ENCODE measurements around the gene RAB26.
A peak's percentile ranks its signal among the peaks of the same experiment; 100 is the strongest.

The RAB26 gene

DNA sequence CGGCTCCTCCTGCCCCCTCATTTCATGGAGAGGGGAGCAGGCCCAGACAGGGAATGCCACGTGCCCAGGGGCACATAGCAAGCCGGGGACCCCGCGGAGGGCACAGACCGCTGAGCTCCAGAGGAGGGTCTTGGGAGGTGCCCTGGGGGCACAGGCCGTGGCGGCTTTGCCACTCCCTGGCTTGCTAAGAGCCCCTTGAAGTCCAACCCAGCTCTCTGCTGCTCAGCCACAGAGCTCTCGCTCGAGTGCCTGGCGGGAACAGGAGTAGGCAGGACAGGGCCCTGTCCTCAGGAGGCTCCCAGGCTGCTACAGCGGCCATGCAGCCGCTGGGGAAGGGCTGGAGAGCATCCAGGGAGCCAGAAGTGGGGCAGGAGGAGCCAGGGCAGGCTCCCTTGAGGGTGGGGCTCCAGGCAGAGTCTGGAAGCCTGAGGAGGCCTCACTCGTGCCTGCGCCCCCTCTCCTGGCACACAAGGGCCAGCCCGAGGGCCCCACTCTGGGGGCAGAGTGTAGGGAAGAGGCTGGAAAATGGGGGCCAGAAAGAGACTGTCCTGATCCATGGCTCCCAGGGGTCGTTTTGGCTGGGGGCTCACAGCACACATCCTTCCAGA is 4.4 kb upstream of the RAB26 start:
- DNase-seq (ENCODE audit: low spot score): no peak

DNA sequence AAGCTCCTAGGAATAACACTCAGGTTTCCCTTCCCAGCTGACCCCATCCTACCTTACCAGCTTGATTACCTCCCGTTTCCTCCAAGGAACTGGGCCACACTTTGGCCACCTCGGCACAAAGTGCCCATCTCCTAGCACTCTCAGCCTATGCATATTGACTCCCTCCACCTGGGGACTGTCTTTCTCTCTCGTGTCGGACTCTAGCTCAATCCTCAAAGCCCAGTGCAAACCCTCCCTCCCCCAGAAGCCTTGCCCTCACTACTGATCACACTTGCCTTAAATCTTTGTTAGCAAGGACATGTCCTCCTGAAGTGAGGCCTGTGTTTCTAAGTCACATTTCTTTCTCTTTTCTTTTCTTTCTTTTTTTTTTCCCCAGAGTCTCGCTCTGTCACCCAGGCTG is 2.6 kb upstream of the RAB26 start:
- no peak for DNase-seq (ENCODE audit: low spot score)

DNA sequence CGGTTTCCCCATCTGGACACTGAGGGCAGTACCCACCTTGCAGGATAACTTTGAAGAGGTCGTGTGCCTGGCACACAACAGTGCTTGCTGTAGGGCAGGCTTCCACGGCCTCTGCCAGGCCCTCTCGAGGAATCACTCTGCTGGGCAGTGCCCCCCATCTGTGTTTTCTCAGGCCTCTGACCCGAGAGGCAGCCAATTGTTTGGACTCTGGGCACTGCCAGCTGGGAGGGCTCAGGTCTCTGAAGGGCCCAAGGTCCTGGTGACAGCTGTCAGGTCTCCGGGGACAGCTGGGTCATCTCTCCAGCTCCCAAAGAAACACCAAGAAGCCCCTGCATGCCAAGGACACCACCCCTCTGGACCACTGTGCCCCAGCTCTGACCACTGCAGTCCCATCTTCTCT is 1.0 kb upstream of the RAB26 start:
- no peak for DNase-seq (ENCODE audit: low spot score)

DNA sequence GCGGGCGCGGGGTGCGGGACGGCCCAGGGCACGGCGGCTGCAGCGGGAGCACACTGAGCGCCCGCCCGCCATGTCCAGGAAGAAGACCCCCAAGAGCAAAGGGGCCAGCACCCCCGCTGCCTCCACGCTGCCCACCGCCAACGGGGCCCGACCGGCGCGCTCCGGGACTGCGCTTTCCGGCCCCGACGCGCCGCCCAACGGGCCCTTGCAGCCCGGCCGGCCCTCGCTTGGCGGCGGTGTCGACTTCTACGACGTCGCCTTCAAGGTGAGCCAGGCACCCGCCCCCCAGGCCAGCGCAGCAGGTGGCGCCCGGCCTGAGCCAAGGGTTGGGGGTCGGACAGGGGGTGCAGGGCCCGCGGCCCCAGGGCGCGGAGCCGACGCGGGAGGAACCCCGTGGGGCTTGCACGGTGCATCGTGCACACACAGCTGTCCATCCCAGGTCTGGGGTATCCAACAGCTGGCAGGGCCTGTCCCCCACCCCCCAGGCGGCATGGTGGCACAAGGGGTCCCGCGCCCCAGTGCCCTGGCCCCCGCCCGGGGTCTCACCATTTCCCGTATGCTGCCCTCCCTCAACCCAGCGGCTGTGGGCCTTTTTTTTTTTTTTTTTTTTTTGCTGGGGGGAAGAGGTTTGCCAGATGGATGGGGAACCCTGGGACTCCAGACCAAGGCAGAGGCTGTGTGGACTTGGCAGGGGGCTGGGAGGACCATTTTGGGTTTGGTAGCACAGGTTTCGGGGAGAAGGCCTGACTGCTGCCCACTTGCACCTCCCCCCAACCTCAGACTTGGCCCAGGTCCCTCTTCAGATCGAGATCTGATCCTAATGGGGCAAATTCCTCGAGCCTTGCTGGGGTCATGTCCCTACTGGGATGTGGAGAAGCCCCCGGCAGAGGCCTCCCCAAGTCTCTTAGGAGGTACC is 547 bp downstream of the RAB26 start:
- DNase-seq (ENCODE audit: low spot score): peak; percentile 42

DNA sequence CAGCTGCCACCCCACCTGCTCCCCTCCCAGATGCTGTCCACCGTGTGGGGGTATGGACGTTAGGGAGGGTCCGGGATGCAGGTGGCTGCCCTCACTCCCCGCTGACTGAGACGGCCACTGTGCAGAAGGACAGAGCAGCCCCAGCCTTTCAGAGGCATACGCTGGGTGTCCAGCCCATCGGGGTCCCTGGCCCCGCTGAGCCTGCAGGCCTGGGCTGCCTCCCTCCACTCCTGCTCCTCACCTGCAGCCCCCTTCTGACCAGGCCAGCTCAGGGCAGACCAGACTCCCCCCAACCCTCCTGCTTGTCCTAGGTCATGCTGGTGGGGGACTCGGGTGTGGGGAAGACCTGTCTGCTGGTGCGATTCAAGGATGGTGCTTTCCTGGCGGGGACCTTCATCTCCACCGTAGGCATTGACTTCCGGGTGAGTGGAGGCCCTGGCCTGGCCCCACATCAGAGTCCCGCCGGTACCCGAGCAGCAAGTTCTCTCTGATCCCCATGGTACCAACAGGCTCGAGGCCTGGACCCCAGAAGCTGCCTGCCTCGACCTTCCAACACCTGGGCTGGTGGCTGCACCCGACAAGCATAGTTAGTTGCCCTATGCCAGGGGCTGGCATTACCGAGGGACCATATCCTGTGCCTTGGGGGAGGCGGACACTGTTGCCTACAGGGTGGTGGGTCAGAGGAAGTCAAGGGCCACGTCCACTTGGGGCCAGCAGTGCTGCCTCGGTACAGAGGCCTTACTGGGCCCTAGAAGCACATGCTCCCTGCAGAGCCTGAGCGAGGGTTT is 1.4 kb downstream of the RAB26 start:
- DNase-seq (ENCODE audit: low spot score): peak; percentile 22

DNA sequence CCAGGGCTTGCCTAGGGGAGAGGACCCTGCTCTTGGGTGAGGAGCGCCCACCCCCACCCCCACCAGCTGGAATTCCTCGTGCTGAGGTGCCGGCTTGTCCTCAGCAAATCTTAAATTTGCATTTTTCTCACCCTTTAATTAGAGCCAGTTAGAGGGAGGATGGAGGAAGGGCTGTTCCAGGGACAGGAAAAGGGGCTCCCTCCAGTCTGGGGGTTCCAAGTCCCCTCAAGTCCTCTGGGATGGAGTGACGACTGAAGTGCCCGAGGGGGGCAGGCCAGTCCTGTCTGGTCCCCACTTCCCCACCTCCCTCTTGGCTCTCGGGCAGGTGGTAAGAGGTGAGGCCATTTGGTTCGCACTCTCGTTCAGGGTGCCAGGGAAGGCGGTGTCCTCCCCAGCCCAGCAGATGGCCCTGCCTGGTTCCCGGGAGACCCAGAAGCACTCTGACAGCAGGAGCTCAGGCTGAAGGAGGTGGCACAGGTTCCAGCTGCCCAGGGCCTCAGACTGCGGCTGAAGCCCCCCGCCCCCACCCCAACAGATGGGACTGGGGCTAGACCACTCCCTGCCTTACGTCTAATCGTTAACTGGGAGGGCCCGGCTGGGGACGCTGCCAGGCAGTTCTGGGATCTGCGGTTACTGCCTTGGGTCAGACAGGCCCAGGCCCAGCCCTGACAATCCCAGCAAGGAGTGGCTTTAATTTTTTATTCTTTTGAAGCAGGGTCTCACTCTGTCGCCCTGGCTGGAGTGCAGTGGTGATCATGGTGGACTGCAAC is 2.2 kb downstream of the RAB26 start:
- peak; percentile 44 for DNase-seq (ENCODE audit: low spot score)

DNA sequence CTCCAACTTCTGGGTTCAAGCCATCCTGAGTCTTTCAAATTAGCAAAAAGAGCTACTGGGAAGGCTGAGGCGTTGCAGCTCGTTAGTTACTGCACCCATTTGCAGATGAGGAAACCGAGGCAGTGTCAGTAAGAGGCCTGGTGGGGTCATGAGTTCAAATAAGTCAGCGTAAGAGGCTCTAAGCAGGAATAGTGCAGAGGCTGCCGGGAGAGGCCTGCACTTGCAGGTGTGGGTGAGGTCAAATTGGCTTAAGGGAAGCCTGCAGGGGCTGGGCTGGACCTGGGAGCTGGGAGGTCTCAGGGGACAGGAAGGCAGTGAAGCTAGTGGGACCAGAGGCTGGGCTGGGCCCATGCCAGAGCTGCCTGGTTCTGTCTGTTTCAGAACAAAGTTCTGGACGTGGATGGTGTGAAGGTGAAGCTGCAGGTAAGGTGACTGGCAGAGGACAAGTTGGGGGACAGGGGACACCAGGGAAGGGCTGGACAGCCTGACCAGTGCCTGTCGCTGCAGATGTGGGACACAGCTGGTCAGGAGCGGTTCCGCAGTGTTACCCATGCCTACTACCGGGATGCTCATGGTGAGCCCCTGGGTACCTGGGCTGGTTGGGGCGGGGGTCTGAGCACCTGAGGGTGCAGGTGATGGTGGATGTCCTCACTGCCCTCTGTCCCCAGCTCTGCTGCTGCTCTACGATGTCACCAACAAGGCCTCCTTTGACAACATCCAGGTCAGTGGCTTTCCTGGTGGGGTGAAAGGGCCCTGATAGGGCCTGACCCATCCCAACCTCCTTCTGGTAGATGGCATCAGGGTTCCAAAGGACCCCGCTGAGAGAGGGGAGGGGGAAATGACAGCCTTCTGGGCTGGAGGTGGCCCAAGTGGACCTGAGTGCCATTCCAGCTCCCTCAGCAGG is 3.0 kb downstream of the RAB26 start:
- DNase-seq (ENCODE audit: low spot score): peak; percentile 15

DNA sequence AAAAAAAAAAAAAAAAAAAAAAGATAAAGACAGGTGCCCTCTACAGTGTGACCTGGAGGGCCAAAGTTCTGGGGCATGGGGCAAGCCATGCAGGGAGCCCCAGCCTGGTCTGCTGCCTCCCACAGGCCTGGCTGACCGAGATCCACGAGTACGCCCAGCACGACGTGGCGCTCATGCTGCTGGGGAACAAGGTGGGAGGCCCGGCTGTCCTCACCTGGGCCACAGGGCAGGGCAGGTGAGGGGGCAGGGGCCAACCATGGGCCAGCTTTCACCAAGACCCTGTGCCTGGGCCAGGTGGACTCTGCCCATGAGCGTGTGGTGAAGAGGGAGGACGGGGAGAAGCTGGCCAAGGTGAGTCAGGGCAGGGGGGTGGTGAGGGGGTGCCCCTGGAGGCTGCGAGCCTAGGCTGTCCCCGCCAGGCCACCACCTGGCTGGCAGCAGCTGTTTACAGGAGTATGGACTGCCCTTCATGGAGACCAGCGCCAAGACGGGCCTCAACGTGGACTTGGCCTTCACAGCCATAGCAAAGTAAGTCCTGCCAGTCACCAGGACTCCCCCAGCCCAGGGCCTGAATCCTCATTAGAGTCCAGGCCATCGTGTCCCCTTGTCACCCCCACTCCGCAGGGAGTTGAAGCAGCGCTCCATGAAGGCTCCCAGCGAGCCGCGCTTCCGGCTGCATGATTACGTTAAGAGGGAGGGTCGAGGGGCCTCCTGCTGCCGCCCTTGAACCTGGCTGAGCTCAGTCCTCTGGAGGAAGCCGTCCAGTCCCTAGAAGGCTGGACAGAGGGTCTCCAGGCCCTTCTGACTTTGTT is 4.5 kb downstream of the RAB26 start:
- DNase-seq (ENCODE audit: low spot score): peak; percentile 61

DNA sequence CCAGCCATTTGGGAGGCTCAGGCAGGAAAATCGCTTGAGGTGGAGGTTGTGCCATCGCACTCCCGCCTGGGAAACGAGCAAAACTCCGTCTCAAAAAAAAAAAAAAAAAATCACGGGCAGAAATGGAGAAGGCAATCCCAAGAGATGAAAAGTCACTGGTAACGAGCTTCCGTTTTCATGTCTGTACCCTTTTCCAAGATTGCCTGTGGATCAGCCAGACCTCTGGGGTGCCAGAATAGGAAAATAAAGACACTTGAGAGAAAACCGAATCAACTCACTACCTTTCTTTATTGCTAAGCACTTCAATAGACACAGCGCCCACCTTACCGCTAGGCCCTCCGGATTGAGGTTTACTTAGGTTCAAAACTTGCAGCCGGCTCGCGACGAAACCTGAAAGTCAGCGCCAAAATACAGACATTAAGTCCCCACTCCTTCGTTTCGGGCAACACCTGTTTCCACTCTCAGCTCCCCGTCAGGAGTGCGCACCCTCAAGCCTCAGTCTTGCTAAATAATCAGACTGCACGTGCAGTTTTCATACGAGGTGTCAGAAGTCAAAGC is 6.2 kb downstream of the RAB26 start:
- no peak for DNase-seq (ENCODE audit: low spot score)

DNA sequence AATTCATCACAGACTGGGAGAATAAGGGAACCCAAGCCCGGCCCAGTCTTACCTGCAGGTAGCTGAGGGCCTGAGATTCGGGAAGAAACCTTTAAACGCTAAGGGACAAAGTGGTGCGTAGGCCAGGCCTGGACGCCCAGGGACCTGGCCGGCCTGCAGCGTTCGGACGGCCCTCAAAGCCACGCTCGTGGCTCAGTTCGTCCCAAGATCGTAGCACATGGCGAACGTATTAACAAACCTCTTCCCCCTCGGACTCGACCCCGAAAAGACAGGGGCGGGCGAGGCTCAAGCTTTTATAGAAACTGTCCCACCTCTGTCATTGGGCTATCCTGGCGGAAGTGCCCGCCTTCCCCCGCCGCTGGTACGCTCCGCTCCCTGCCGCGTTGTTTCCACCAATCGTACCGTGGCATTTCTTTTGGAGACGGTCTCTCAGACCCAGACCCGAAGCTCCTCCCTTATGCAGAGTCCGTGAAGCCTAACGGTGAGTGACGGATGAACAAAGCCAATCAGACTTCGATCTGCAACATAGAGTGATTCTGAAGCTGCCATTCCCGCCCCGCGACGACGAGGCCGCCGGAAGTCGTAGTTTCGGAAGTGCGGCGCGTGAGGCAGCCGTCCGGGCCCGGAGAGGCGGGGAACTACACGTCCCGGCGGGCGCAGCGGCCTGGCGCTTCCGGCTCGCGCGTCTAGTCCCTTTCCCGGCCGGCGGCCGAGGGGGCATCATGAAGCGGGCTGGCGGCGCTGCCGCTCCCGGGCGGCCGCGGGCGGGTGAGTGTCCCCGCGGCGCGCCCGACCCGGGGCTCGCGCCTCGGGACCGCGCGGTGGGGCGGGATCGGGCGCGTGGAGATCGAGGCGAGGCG is 6.9 kb downstream of the RAB26 start, which contains the start of gene TRAF7:
Gene TRAF7, plus strand, starts transcription at position 692 of the 860 bp plus-strand sequence. CDS start 8,139 bp downstream, outside the sequence.
- peak; percentile 100 for DNase-seq (ENCODE audit: low spot score)

DNA sequence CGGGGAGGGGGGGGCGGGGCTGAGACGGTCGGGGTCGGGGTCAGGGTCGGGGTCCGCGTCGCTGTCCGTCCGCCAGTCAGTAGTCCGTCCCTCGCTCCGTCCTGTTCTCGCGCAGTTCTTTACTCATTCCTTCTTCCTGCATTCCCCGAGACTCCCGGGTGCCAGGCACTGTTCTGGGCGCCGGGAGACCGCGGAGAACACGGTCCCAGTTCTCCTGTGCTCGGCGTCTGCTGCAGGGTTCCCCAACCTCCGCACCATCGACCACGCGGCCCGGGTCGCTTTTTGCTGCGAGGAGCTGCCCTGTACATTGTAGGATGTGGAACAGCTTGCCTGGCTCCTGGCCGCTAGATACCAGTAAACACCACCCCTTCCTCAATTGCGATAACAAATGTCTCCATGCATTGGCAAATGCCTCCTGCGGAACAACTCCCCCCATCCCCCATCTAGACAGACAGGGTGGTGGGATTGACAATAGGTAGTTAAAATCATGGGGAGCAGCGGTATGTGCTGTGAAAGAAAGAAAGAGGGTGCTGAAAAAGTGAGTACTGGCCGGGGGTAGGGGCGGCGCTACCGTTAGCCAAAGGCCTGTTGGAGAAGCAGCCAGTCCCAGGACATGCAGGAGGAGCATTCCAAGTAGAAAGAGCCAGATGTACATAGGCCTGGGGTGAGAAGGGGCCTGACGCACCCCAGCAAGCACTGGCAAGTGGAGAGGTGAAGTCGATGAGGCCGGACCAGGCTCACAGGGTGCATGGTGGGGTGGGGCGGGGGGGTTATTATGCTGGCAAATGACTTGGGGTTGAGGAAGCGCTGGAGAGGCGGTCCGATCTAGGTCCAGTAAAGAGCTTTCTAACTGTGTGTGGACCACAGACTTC is 7.8 kb downstream of the RAB26 start:
- DNase-seq (ENCODE audit: low spot score): peak; percentile 62

DNA sequence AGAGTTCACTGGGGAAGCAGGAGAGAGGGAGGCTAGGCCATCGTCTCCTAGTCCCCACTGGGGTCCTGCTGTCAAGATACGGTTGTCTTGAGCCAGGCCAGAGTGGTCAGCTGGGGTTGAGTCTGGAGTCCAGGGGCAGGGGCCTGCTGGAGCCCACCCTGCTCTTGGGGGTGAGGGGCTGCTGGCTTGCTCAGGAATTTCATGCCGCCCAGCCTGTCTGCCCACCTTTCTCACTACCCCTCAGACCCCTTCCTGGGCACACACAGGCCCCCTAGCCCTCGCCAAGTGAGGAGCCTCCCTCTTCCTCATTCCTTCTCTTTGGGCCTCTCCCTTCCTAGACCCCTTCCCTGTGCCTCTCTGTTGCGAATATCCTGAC is 8.4 kb downstream of the RAB26 start:
- DNase-seq (ENCODE audit: low spot score): no peak

DNA sequence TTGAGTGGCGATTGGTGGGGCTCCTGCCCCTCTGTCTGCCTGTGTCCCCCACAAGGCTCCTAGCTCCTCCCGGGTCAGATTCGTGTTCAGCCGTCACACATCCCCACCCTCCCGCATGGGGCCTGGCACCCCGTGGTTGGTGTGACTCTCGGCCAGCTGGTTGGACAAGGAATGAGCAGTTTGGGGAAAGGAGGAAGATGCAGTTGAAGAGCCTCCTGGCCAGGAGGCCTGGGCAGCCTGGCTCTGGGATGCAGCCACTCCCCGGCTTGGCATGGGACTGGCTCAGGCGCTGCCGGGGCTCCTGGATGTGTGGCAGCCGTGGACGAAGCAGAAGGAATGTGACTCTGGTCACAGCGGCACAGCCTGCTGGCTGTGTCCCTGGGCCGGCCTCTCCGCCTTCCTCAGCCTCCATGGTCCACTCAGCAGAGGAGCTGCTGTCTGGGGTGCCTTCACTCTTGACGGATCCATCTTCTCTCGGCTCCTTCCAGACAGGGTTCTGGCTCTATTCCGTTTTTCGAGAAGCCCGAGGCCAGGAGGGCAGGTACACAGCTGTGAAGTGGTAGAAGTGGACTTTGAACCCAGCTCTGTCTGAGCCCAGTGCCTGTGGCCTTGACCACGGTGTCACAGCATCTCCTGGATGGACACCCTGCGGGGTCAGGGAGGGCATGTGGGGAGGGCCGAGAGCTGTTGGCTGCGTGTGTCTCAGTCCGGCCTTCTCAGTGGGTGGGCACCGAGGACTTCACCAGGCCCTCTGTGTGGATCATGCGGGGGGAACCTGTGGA is 9.2 kb downstream of the RAB26 start:
- no peak for DNase-seq (ENCODE audit: low spot score)

DNA sequence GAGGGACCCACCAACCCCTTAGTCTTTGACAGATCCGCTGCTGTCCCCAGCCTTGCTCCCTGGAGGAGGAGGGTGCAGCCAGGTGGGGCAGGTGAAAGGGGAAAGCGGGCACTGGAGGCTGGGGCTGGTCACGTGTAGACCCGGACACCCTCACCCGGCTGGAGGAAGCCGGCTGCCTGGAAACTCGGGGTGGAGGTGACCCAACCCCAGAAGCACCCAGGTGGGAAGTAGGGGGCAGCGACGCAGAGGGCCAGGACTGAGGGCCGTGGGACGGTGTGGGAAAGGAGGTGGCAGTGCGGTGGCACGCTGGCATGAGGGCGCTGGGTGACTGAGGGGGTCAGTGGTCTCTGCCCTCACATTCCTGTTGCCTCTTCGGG is 9.8 kb downstream of the RAB26 start:
- DNase-seq (ENCODE audit: low spot score): no peak

DNA sequence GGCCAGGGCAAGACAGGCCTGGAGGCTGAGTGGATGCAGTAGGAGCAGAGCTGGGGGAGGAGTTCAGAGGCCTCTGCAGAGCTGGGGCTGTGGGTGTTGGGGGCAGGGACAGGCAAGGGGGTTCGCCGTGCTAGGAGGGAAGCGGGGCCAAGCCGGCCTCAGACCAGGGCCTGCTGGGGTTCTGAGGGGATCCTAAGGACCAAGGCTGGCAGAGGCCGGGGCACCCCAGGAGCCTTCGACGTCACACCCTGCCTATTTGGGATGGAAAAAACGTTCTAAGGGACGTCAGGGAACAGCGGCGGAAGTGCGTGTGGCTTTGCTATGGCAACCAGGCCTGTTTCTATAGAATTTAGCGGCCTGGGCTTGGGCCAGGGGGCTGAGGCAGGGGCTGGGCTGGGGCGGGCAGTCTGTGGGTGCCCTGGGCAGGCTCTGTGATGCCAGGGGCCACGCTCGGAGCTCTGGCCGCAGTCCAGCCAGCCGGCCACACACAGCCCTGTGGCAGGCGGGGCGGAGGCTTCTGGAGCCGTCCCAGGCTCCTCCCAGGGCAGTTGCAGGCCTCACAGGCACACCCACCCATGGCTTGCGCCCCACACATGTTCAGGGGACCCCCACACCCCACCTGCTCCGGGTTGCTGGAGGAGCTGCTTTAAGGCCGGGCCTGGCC is 10.9 kb downstream of the RAB26 start:
- no peak for DNase-seq (ENCODE audit: low spot score)

DNA sequence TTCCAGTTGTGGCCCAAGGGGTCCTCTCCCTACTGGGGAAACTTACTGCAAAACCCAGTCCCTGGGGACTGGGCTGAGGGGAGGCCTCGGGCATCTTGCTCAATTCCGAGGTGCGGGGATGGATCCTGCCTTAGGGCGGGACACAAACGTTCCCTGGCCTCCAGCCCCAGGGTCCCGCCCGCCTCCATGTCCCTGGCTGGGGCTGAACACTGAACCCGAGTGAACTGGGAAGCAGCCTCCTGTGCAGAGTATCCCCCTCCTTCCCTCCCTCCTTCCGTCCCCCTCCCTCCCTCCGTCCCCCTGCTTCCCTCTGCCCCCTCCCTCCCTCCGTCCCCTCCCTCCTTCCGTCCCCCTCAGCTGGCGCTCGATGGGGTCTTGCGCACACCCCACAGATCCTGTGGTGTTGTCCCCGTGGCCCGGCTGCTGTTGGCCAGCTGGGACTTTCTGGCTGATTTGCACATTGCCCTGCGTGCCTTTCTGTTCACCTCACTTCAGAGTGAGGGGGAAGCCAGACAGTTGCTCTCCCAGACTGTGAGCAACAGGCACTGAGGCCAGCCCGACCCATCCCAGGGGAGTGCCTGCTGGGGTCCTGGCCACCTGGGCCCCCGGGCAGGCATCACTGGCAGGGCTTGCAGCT is 12.6 kb downstream of the RAB26 start:
- no peak for DNase-seq (ENCODE audit: low spot score)
